Nucleus accumbens (tissue), 56 donors: Measurements from ENCODE around the gene ZDHHC8.

ENCODE experiments used
- DNase-seq, 56 donors: peaks; one replicate each; lab custom pipeline; 2025; lab: John Stamatoyannopoulos, UW

The ZDHHC8 gene

DNA sequence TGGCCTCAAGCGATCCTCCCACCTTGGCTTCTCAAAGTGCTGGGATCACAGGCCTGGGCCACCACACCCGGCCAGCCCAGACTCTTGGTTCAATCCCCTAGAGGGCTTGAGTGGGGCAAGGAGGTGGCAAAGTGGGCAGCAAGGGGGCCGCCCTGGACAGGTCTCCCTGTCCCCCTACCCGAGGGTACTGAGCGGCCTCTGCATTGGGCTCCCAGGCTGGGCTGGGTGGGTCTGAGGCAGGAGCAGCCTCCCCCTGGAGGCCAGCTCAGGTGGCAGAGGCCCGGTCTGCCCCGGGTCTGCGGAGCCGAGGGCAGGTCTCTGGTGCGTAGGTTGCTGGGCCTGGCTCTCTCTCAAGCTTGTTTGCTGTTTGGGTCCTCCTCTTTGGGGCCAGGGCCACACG, 41.6 kb downstream of the ZDHHC8 start:
- DNase-seq = no peak

GRCh38 chr22:20173772-20174171, 42.2 kb downstream of the ZDHHC8 start:
- DNase-seq = no peak

- DNase-seq = peak in 1 of 56 donors; percentile 12
Measured at GRCh38 chr22:20174785-20175596, 43.4 kb downstream of the ZDHHC8 start.

GRCh38 chr22:20175597-20175900, 43.9 kb downstream of the ZDHHC8 start:
- DNase-seq = no peak

DNA sequence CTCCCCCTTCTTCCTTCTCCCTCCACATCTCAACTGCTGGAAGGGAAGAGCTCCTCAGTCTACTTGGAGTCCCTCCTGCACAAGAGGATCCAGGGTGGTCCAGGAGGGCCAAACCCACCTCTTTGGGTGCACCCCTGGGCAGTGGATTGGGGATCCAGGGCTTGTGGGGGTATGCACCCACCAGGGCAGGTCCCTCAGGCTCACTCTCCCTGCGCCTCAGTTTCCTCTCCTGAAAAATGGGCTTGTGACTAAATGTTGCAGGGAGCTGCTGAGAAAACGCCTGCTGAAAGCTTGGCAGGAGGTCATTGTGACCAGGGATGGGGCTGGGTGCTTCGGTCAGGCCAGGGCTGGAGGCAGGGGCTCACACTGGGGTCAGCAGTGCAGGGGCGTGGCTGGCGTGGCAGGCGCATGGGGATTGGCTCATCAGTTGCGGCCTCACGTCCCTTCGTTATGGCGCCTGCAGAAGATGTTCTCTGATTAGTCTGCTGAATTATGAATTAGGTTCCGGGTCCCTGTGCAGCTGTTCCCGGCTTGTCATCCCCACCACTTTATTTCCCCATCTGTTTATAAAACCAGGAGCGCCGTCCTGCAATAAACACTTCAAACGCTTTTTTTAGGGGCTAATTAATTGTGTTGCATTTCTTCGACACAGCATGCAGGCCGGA, 44.9 kb downstream of the ZDHHC8 start:
- DNase-seq = no peak

GRCh38 chr22:20177217-20177911, 45.8 kb downstream of the ZDHHC8 start:
- no peak for DNase-seq

DNA sequence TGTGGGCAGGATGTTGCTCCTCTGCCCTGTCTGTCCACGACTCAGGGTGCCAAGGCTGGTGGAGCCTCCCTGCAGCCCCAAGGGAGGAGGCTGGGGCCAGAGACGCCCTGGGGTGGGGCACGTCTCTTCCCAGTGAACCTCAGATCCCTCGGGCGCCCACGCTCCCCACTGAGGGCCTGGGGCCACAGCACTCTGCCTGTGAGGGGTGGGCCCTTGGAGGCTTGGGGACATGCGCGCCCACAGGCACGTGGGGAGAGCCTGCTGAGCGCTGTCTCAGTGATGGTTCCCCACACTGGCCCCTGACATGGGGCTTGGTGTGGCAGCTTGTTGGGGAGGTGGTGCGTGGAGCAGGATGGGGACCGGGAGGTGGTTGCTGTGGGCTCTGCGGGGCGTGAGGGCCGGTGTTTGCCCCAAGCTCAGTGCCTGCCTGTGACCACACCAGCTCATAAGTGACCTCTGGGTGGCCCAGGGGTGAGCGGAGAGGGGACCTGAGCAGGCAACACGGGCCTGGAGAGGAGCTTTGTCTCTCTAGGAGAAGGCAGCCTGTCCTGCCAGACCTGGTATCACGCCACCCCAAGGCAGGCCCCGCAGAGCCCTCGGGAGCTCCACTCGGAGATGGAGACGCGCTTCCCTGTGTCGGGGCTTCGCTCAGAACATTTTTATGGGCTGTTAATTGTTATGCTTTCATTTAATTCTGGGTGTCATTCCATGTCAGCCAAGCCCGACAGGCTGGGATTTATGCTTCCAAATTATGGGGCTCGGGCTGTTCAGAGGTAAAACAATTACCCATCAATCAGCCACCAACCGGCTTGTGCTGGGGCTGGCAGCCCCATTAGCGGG, 46.7 kb downstream of the ZDHHC8 start:
- DNase-seq = no peak

DNA sequence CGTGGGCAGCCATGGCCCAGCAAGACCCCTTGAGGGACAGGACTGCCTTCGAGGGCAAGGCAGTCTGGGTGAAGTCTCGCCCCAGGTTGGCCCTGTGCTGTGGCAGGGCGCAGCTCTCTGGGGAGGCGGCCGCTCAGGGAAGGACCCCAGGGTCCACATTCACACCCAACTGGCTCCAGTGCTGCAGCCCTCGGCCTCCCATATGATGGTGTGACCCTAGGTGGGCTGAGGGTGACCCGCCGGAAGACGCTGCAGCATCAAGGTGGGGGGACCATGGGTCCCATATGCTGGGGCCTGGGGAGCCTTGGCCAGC, 47.3 kb downstream of the ZDHHC8 start:
- DNase-seq = no peak

GRCh38 chr22:20179455-20180244, 48.0 kb downstream of the ZDHHC8 start:
- DNase-seq = no peak

DNA sequence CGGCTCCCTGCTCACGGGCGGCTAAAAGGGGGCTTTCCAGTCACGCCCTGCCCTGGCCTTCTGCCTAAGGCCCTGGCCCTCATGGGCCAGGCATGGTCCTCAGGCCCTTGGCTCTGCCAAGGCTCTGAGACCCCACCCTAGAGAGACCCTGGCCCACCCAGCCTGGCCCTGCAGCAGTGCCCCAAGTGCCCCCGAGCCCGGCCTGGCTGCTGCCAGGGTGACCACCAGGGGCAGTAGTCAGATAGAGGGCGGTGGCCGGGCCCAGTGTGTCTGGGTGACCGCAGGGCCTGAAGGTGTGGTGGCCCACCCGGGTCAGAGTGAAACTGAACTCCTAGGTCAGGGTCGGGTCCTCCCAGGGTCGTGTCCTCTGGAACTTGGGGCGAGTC, 48.6 kb downstream of the ZDHHC8 start:
- no peak for DNase-seq

- no peak for DNase-seq
Measured at GRCh38 chr22:20180640-20181039, 49.0 kb downstream of the ZDHHC8 start.

DNA sequence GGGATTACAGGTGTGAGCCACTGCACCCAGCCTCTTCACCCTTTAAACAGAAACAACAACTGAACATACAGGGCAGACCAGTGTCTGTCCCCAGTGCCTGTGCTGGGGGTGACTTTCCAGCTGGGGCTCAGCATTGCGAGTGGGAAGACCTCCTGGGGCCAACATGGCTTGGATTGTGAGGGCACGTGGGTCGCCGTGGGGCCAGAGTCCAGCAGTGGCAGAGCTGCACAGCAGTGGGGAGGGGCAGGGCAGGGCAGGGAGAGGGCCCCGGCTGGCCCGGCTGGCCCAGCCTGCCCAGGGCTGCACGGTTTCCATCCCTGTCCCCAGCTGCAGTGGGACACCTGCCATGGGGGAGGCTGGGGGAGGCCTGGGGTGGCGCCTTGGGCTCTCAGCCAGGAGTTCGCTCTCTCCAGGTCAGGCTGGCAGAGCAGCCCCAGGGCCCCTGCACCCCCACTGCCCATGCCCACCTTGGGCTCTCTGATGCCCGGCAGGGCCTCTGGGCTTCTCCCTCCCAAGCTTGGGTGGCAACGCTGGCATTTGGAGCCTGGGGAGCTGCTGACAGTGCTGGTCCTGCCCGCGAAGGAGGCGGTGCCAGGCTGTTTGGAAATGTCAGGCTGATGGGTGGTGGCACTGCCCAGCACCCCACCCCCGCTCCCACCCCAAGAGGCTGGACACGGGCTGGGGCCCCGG, 49.7 kb downstream of the ZDHHC8 start:
- DNase-seq = no peak

- DNase-seq = no peak
Measured at GRCh38 chr22:20181884-20182236, 50.3 kb downstream of the ZDHHC8 start.

DNA sequence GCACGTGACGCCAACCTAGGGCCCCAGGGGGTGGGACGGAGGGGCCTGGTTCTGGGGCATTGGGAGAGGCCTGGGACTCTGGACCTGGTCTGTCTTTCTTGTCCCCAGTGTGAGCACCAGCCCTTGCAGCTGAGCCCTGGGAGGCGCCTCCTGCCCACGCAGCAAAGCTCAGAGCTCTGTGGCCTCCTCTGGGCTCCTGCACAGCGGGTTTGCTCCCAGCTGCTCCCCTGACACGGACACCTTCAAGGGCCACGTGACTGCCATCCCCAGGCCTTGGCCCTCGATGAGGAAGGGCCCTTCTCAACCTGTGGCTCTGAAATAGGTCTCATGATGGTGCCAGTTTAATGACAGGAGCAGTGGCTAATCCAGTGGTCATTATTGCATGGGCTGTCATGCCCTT, 50.8 kb downstream of the ZDHHC8 start:
- DNase-seq = no peak

DNA sequence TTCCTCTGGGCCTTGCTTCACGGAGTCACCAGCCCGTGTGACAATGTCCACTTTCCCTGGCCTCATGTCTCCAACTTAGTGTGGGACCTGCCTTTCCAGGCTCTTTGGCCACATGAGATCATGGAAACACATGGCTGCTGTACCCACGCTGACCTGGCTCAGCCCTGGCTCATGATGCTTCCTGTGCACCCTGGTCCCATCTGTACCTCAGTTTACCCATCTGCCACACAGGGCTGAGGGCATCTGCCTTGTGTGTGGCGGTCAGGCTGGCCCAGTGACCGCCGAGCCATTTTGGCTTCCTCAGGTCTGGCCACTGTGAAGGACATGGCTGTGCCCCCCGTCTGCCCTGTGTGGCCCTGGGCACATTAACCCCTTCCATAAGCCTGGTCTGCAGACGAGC, 51.5 kb downstream of the ZDHHC8 start:
- DNase-seq = no peak

GRCh38 chr22:20183823-20184222, 52.2 kb downstream of the ZDHHC8 start:
- no peak for DNase-seq

GRCh38 chr22:20184501-20185165, 53.0 kb downstream of the ZDHHC8 start:
- no peak for DNase-seq

DNA sequence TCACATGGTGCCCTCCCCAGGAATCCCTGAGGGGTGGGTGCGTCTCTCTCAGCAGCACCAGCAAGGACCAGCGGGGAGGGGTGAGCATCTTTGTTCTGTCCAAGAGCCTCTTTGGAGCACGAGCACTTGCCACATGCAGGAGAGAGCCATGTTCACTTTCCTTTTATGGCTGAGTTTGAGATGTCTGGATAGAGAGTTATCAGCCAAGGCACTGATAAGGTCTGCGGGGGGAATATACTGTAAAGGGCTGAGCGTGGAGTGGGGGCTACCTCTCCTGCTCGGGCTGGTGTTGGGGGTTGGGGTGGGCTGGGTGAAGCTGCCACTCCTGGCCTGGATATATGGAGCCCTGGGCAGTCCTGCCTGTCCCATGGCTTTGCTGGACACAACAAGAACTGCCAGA, 54.1 kb downstream of the ZDHHC8 start:
- no peak for DNase-seq

- no peak for DNase-seq
Measured at GRCh38 chr22:20186183-20186870, 54.7 kb downstream of the ZDHHC8 start.
